GM23338 (cell line): ENCODE measurements around the gene LYSMD1. TPM values are rescaled to one million over a fixed set of nuclear protein-coding genes. Genes with fewer than 3 reads are reported as not detected.

Source experiments
- ATAC-seq: fragments of 200-7000 bp; cut with Tn5 transposase; 3 replicates; pipeline ENCODE4 v1.9.1; 2020
- DNase-seq: peaks from one replicate; pipeline ENCODE4 v3.0.0-alpha.2; 2015; ENCODE audit warnings: low spot score
- H2AFZ ChIP-seq: fragments of 200-600 bp; sonication (generic); 2 replicates; pipeline ENCODE4 v1.8.0; 2016; ENCODE audit warnings: antibody characterized with exemption, mild to moderate bottlenecking, moderate library complexity
- H3F3A ChIP-seq: fragments of 200-600 bp; sonication (generic); replicated peaks from 2 replicates; pipeline ENCODE4 v1.8.0; 2017; ENCODE audit warnings: antibody characterized with exemption, mixed run types, low read depth
- H3K27ac ChIP-seq: fragments of 200-600 bp; sonication (generic); 2 replicates; pipeline ENCODE4 v1.6.1; 2016; ENCODE audit warnings: low read depth
- H3K27me3 ChIP-seq: fragments of 200-600 bp; sonication (generic); 2 replicates; pipeline ENCODE4 v1.8.0; 2016; ENCODE audit warnings: mild to moderate bottlenecking, mixed run types, moderate library complexity; ENCODE audit not compliant: insufficient read depth
- H3K36me3 ChIP-seq: fragments of 200-600 bp; sonication (generic); 2 replicates; pipeline ENCODE4 v1.8.0; 2016; ENCODE audit warnings: mild to moderate bottlenecking; ENCODE audit not compliant: insufficient read depth
- H3K4me1 ChIP-seq: fragments of 200-600 bp; sonication (generic); 2 replicates; pipeline ENCODE4 v1.8.0; 2016; ENCODE audit warnings: mild to moderate bottlenecking, moderate library complexity; ENCODE audit not compliant: insufficient read depth
- H3K4me2 ChIP-seq: fragments of 200-600 bp; sonication (generic); 2 replicates; pipeline ENCODE4 v1.7.1; 2017; ENCODE audit warnings: mixed run types
- H3K4me3 ChIP-seq: fragments of 200-600 bp; sonication (generic); 2 replicates; pipeline ENCODE4 v1.6.1; 2016; ENCODE audit warnings: mixed run types
- H3K79me2 ChIP-seq: fragments of 200-600 bp; sonication (generic); replicated peaks from 2 replicates; pipeline ENCODE4 v1.8.0; 2017; ENCODE audit warnings: mild to moderate bottlenecking; ENCODE audit not compliant: insufficient read depth
- H3K9me2 ChIP-seq: fragments of 200-600 bp; sonication (generic); 2 replicates; pipeline ENCODE4 v1.8.0; 2017; ENCODE audit not compliant: insufficient read depth
- H4K20me1 ChIP-seq: fragments of 200-600 bp; sonication (generic); replicated peaks from 2 replicates; pipeline ENCODE4 v1.8.0; 2017; ENCODE audit warnings: mild to moderate bottlenecking; ENCODE audit not compliant: insufficient read depth
- H3K27ac Mint-ChIP-seq: 2 replicates; pipeline ENCODE4 v1.8.0; 2020; ENCODE audit warnings: inconsistent platforms, mild to moderate bottlenecking, moderate library complexity, mixed read lengths
- H3K27me3 Mint-ChIP-seq: 3 replicates; pipeline ENCODE4 v1.8.0; 2022; ENCODE audit warnings: low read depth, mild to moderate bottlenecking, moderate library complexity, mixed read lengths, inconsistent platforms; ENCODE audit not compliant: insufficient read depth, poor library complexity
- H3K36me3 Mint-ChIP-seq: 3 replicates; pipeline ENCODE4 v1.8.0; 2021; ENCODE audit warnings: low read depth, mild to moderate bottlenecking, inconsistent platforms, moderate library complexity, mixed read lengths
- H3K4me1 Mint-ChIP-seq: 3 replicates; pipeline ENCODE4 v1.8.0; 2020; ENCODE audit warnings: mild to moderate bottlenecking, inconsistent platforms, mixed read lengths
- H3K4me3 Mint-ChIP-seq: 3 replicates; pipeline ENCODE4 v1.8.0; 2021; ENCODE audit warnings: moderate library complexity, mild to moderate bottlenecking, inconsistent platforms, mixed read lengths
- H3K9me3 Mint-ChIP-seq: 3 replicates; pipeline ENCODE4 v1.8.0; 2020; ENCODE audit warnings: moderate library complexity, mild to moderate bottlenecking, inconsistent platforms, mixed read lengths
- CREB1 ChIP-seq: fragments of 250-450 bp; sonication (Bioruptor Pico); IDR thresholded peaks from 2 replicates; pipeline ENCODE4 v1.5.0; 2020; ENCODE audit warnings: low read depth, mild to moderate bottlenecking, moderate library complexity
- CTCF ChIP-seq, 2 experiments: fragments of 200-600 bp in 1 of 2; sonication (generic) in 1 of 2; conservative IDR thresholded peaks; 2 replicates each; pipeline versions ENCODE4 v1.5.1 to v1.6.1; 2016 to 2017; ENCODE audit warnings: antibody characterized with exemption in 2 of 2, low read depth in 2 of 2, mild to moderate bottlenecking in 2 of 2, moderate library complexity in 1 of 2
- ETS1 ChIP-seq: IDR thresholded peaks from 2 replicates; pipeline ENCODE4 v1.6.1; 2016; ENCODE audit warnings: antibody characterized with exemption
- EZH2 ChIP-seq: fragments of 200-600 bp; sonication (generic); IDR thresholded peaks from one replicate; pipeline ENCODE4 v1.8.0; 2017; ENCODE audit warnings: antibody characterized with exemption, mild to moderate bottlenecking, low read depth; ENCODE audit not compliant: unreplicated experiment
- JUNB ChIP-seq: IDR thresholded peaks from one replicate; pipeline ENCODE4 v1.6.1; 2016; ENCODE audit warnings: antibody characterized with exemption; ENCODE audit not compliant: unreplicated experiment
- NANOG ChIP-seq: IDR thresholded peaks from 2 replicates; pipeline ENCODE4 v1.6.1; 2016; ENCODE audit warnings: antibody characterized with exemption, borderline replicate concordance
- POLR2AphosphoS5 ChIP-seq: IDR thresholded peaks from 2 replicates; pipeline ENCODE4 v1.6.1; 2016; ENCODE audit warnings: antibody characterized with exemption, low read depth
- ZNF114 ChIP-seq: fragments of 250-450 bp; sonication (Bioruptor Pico); IDR thresholded peaks from 2 replicates; pipeline ENCODE4 v1.5.0; 2020; ENCODE audit warnings: mild to moderate bottlenecking, moderate library complexity
- ZNF331 ChIP-seq: fragments of 250-450 bp; sonication (Bioruptor Pico); IDR thresholded peaks from 2 replicates; pipeline ENCODE4 v1.5.0; 2020; ENCODE audit warnings: low read depth, mild to moderate bottlenecking, moderate library complexity
- ZNF462 ChIP-seq: fragments of 250-450 bp; sonication (Bioruptor Pico); IDR thresholded peaks from 2 replicates; pipeline ENCODE4 v1.5.0; 2020; ENCODE audit warnings: mild to moderate bottlenecking, moderate library complexity
- polyA plus RNA-seq: library from polyadenylated mRNA; unstranded; fragments of >200 nt; fragmentation: Nextera tagmentation; extraction: Ambion mirVana; gene quantifications from 2 replicates; pipeline ENCODE4 v1.2.1, GENCODE V29; 2016
- total RNA-seq: library from RNA; depleted of rRNA; stranded (reverse); fragments of >200 nt; shearing (Covaris generic); gene quantifications from 2 replicates; pipeline ENCODE4 v1.2.3, GENCODE V29; 2014

LYSMD1 gene
- total and polyA plus RNA-seq, 2 experiments from 2014 or later, result 3.6 to 6.4 TPM

DNA sequence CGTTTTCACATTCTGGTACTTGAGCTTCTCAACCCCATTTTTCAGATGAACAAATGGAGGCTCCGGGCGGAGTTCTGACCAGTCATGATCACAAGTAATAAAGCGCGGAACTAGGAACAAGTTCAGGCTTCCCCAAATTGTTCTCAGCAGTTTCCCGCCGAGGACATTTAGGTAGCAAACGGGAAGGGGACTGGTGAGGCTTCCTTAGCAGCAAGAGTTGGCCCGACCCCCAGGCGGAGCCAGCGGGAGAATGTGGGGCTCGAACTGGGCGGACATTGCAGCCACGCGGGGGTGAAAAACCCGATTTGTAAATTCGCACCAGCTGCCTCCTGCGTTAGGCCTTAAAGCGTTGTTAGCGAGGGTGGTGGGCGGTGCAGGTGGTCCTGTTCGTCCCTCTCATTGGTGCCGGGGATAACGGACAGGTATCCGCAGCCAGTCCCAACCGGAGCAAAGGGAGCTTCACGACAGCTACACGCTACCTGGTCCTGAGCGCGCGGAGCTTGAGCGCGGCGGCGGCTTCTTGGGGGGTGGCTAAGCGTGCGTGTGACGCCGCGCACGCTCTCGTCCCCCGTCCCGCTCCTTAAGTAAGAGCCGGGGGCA is 34.6 kb downstream of the LYSMD1 start:
- H3K4me3 ChIP-seq, result peak overlapping the region; percentile 88
- H3F3A ChIP-seq, result peaks cover 4% of the 10 kb centered on the region; the same call in 1 of the 2 replicates
- H3K79me2 ChIP-seq, result no peaks in the 10 kb centered on the region
- Mint-ChIP-seq H3K27me3 (peaks cover 38% of the 10 kb centered on the region), H3K27ac (peak overlapping the region; percentile 95), H3K9me3 (no peaks in the 10 kb centered on the region), H3K4me3 (peak overlapping the region; percentile 80), H3K4me1 (peaks cover 18% of the 10 kb centered on the region), H3K36me3 (peaks cover 17% of the 10 kb centered on the region; the same call in 2 of the 3 replicates)
- H3K36me3 ChIP-seq, result no peaks in the 10 kb centered on the region
- peak overlapping the region; percentile 100 for H3K4me2 ChIP-seq
- no peaks in the 10 kb centered on the region; the same call in 1 of the 2 replicates for H4K20me1 ChIP-seq
- H3K27ac ChIP-seq, result no peak overlapping the region
- peak; percentile 99 for DNase-seq
- peak; percentile 89 for ATAC-seq
- TF ChIP-seq CREB1 (peak; percentile 76), POLR2AphosphoS5 (peak; percentile 79), NANOG (no peak)
- H3K27me3 ChIP-seq, result peaks cover 38% of the 10 kb centered on the region
- H3K9me2 ChIP-seq, result no peaks in the 10 kb centered on the region
- peaks cover 15% of the 10 kb centered on the region; the same call in 1 of the 2 replicates for H3K4me1 ChIP-seq
- 0 out of 2 replicates have a peak overlapping the region, but pooled peaks have one; percentile 5 for H2AFZ ChIP-seq

- Histone ChIP-seq H4K20me1 (no peaks in the 10 kb centered on the region; the same call in 1 of the 2 replicates), H3K9me2 (no peaks in the 10 kb centered on the region), H3K4me2 (no peak overlapping the region), H3K4me1 (peaks cover 27% of the 10 kb centered on the region), H3K27ac (no peak overlapping the region), H3F3A (peaks cover 4% of the 10 kb centered on the region; the same call in 1 of the 2 replicates), H3K4me3 (no peak overlapping the region), H3K79me2 (no peaks in the 10 kb centered on the region), H3K36me3 (no peaks in the 10 kb centered on the region), H3K27me3 (peaks cover 30% of the 10 kb centered on the region), H2AFZ (no peak overlapping the region)
- TF ChIP-seq ZNF114 (CRISPR knock-in tag), result no peak
- no peak for TF ChIP-seq NANOG
- TF ChIP-seq POLR2AphosphoS5, result no peak
- TF ChIP-seq EZH2, result no peak
- TF ChIP-seq JUNB, result no peak
- no peak for TF ChIP-seq ZNF331
- TF ChIP-seq CREB1, result no peak
- TF ChIP-seq ZNF462 (CRISPR knock-in tag), result no peak
- no peak for TF ChIP-seq ETS1
- TF ChIP-seq CTCF (conservative IDR thresholded peaks at IDR 0.05; ENCODE audit: low read depth in 2 of 2), result no peak
- Mint-ChIP-seq H3K9me3 (no peaks in the 10 kb centered on the region), H3K27me3 (peaks cover 24% of the 10 kb centered on the region), H3K4me3 (no peak overlapping the region), H3K27ac (no peak overlapping the region), H3K36me3 (peaks cover 3% of the 10 kb centered on the region; the same call in 1 of the 3 replicates), H3K4me1 (peaks cover 30% of the 10 kb centered on the region; the same call in 2 of the 3 replicates)
- ATAC-seq (no peak), DNase-seq (peak; percentile 52)
Observed at GRCh38 chr1:151128800-151129199, 36.9 kb downstream of the LYSMD1 start.
